Thoracic aorta (tissue), 2 donors: ENCODE results near the gene ALG9. TPM values are rescaled to one million over a fixed set of nuclear protein-coding genes. Genes with fewer than 3 reads are reported as not detected.

Experiments
- ATAC-seq: fragments of 150-250 bp; one replicate; pipeline ENCODE4 v1.8.0; 2017; ENCODE audit warnings: low read depth; ENCODE audit not compliant: insufficient number of reproducible peaks, low FRiP score
- DNase-seq: peaks from one replicate; pipeline ENCODE4 v3.0.0-alpha.2; 2020; ENCODE audit warnings: low spot score
- H3K27ac ChIP-seq, 2 donors: fragments of 200-600 bp; sonication (generic); 1 replicate in 1 of 2; 2 replicates in 1 of 2; pipeline ENCODE4 v1.5.1; 2016; ENCODE audit warnings: mild to moderate bottlenecking in 2 of 2, moderate library complexity in 2 of 2
- H3K27me3 ChIP-seq: fragments of 200-600 bp; sonication (generic); replicated peaks from 2 replicates; pipeline ENCODE4 v1.6.0; 2016; ENCODE audit warnings: mild to moderate bottlenecking; ENCODE audit not compliant: insufficient read depth
- H3K36me3 ChIP-seq: fragments of 200-600 bp; sonication (generic); one replicate; pipeline ENCODE4 v1.5.1; 2016
- H3K4me1 ChIP-seq, 2 donors: fragments of 200-600 bp; sonication (generic); 1 replicate in 1 of 2; 2 replicates in 1 of 2; pipeline versions ENCODE4 v1.5.1 to v1.6.0; 2016; ENCODE audit warnings: low read depth in 2 of 2, mild to moderate bottlenecking in 1 of 2; ENCODE audit not compliant: control insufficient read depth in 1 of 2
- H3K4me3 ChIP-seq: fragments of 200-600 bp; sonication (generic); 2 replicates; pipeline ENCODE4 v1.5.1; 2016; ENCODE audit warnings: mild to moderate bottlenecking
- H3K9me3 ChIP-seq: fragments of 200-600 bp; sonication (generic); 2 replicates; pipeline ENCODE4 v1.5.1; 2016
- CTCF ChIP-seq: fragments of 200-600 bp; sonication (generic); IDR thresholded peaks from one replicate; pipeline ENCODE4 v1.5.1; 2019; ENCODE audit warnings: antibody characterized with exemption
- total RNA-seq, 2 donors: library from RNA; depleted of rRNA; stranded (reverse); fragments of >200 nt; gene quantifications; one replicate each; pipeline versions ENCODE4 v1.1.0 to v1.2.3, GENCODE V29; 2016

Gene ALG9
- total RNA-seq, 2 donors from 2014 or later, result 21.2 to 33.4 TPM

- Histone ChIP-seq H3K4me3 (peak overlapping the region; percentile 97), H3K9me3 (no peaks in the 10 kb centered on the region), H3K4me1 (peaks cover 16 to 23% of the 10 kb centered on the region in 2 donors), H3K27ac (peak overlapping the region; percentile 85 to 86), H3K27me3 (no peaks in the 10 kb centered on the region), H3K36me3 (peaks cover 14% of the 10 kb centered on the region)
- DNase-seq (no peak), ATAC-seq (peak; percentile 16)
- TF ChIP-seq CTCF, result no peak
Measured at GRCh38 chr11:111766834-111767142, 104.6 kb downstream of the ALG9 start.

GRCh38 chr11:111765984-111766833, 105.2 kb downstream of the ALG9 start, which contains the start of gene PPP2R1B:
Gene PPP2R1B (minus strand): TSS chr11:111766389. CDS start chr11:111766361, 28 bp downstream.
- H3K27ac ChIP-seq, result peak within 1 kb of the TSS; percentile 85 to 86
- H3K4me3 ChIP-seq, result peak within 1 kb of the TSS; percentile 97
- TF ChIP-seq CTCF, result no peak
- DNase-seq (no peak), ATAC-seq (peak; percentile 92)
- no peaks in the 10 kb centered on the region for H3K9me3 ChIP-seq
- peaks cover 16 to 23% of the 10 kb centered on the region in 2 donors for H3K4me1 ChIP-seq
- H3K36me3 ChIP-seq, result peaks cover 20% of the 10 kb centered on the region
- H3K27me3 ChIP-seq, result no peaks in the 10 kb centered on the region

- H3K27ac ChIP-seq, result peak overlapping the region; percentile 70 to 86
- no peaks in the 10 kb centered on the region for H3K27me3 ChIP-seq
- ATAC-seq (no peak), DNase-seq (no peak)
- H3K9me3 ChIP-seq, result no peaks in the 10 kb centered on the region
- H3K4me3 ChIP-seq, result peak overlapping the region; percentile 97
- peaks cover 26% of the 10 kb centered on the region for H3K36me3 ChIP-seq
- peaks cover 16 to 23% of the 10 kb centered on the region in 2 donors for H3K4me1 ChIP-seq
- TF ChIP-seq CTCF, result no peak
Measured at GRCh38 chr11:111765320-111765983, 105.9 kb downstream of the ALG9 start.

GRCh38 chr11:111764621-111765020, 106.8 kb downstream of the ALG9 start:
- ATAC-seq (no peak), DNase-seq (no peak)
- Histone ChIP-seq H3K27me3 (no peaks in the 10 kb centered on the region), H3K9me3 (no peaks in the 10 kb centered on the region), H3K4me3 (peak overlapping the region; percentile 97), H3K27ac (no peak overlapping the region), H3K4me1 (peaks cover 16 to 23% of the 10 kb centered on the region in 2 donors), H3K36me3 (peaks cover 32% of the 10 kb centered on the region)
- no peak for TF ChIP-seq CTCF

GRCh38 chr11:111762981-111763643, 108.3 kb downstream of the ALG9 start:
- peaks cover 45% of the 10 kb centered on the region for H3K36me3 ChIP-seq

More at GRCh38 chr11:111762981-111763643, 108.3 kb downstream of the ALG9 start:
- H3K4me3 ChIP-seq, result no peak overlapping the region
- no peaks in the 10 kb centered on the region for H3K27me3 ChIP-seq
- no peak for ATAC-seq
- H3K9me3 ChIP-seq, result no peaks in the 10 kb centered on the region
- no peak overlapping the region for H3K27ac ChIP-seq
- H3K4me1 ChIP-seq, result peaks cover 16 to 23% of the 10 kb centered on the region in 2 donors
- TF ChIP-seq CTCF, result no peak
- DNase-seq, result no peak
